Retina (tissue), 1 donor: ENCODE measurements around the gene SAP30.

ENCODE experiments used
- DNase-seq: peaks from one replicate; pipeline ENCODE4 v3.0.0-alpha.2; 2016

SAP30 gene, protein sequence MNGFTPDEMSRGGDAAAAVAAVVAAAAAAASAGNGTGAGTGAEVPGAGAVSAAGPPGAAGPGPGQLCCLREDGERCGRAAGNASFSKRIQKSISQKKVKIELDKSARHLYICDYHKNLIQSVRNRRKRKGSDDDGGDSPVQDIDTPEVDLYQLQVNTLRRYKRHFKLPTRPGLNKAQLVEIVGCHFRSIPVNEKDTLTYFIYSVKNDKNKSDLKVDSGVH

DNA sequence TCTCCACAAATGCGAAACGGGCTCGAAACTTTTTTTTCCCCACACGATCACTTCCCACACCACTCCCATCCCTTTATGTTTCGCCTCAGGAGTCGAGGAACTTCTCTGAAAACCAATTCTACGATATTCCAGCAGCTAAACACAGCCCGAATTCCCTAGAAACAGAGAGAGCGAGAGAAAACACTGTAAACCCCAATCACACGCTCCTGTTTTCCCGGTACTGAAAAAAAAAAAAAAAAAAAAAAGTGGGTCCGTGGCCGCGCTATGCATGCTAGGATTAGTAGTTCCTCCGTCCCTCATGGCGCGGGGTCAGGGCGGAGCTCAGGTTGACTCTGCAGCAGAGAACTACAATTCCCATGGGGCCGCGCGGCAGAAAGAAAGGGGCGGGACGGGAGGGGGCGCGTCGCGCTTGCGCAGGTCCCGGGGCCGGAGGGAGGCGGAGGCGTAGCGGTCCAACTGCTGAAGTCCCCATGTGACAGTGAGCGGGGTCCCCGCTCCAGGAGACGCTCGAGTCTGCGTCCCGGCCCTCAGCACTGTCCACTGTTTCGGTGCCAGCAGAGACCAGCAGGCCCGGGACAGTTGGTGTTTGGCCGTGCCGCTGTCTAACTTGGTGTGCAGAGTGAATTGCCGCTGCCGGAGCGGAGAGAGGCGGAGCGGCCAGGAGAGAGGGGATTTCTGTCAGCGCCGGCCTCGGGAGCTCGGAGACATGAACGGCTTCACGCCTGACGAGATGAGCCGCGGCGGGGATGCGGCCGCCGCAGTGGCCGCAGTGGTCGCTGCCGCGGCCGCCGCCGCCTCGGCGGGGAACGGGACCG is at the start of gene SAP30:
Gene SAP30 (plus strand): TSS at position 478 of the 815 bp plus-strand sequence. CDS start 229 bp downstream, at position 707.
- peak; percentile 98 for DNase-seq

DNA sequence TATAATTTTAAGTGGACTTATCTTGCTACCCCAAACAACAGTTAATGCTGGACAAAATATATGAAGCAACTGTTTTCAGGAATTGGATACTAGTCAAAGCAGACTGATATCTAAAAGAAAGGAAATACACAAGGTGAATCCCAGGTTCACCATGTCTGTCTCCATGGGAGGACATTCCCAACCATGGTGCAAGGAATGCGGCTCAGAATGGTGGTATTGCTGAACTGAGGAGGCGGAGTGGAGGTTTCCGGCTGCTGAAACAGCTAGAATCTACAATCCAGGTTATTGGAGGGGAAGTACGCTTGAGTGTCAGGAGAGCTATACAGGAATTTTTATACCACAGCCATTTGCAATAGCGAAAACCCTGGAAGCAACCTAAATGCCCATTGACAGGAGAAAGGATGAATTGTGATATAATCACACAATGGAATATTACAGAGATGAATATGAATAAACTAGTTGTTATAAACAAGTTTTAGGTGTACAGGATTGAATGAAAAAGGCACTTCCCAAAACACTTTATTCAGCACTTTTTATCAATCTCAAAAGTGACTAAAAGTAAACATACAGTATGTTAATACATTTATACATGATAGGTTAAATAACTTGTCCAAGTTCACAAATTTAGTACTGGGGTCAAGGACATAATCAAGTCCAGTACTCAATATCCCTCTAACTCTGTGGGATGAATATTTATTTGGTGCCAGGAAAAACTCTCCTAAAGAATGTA is 45.6 kb upstream of the SAP30 start:
- DNase-seq, result no peak

- DNase-seq, result no peak
Measured at GRCh38 chr4:173328236-173328901, 42.4 kb upstream of the SAP30 start.

DNA sequence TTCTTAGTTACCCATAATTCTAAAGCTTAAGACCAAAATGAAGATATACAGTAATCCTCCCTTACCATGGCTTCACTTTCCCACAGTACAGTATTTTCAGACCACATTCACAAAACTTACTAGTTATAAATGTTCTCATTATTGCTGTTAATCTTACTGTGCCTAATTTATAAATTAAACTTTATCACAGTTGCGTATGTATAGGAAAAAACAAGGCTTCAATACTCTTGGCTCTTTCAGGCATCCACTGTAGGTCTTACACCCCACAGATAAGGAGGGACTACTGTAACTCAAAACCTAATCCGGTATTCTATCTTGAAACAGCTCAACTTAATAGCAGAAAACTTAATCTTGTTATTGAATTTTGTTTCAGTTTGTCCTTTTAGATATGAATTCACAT is 40.2 kb upstream of the SAP30 start:
- no peak for DNase-seq

GRCh38 chr4:173332021-173332487 is 38.7 kb upstream of the SAP30 start:
- DNase-seq, result no peak

DNA sequence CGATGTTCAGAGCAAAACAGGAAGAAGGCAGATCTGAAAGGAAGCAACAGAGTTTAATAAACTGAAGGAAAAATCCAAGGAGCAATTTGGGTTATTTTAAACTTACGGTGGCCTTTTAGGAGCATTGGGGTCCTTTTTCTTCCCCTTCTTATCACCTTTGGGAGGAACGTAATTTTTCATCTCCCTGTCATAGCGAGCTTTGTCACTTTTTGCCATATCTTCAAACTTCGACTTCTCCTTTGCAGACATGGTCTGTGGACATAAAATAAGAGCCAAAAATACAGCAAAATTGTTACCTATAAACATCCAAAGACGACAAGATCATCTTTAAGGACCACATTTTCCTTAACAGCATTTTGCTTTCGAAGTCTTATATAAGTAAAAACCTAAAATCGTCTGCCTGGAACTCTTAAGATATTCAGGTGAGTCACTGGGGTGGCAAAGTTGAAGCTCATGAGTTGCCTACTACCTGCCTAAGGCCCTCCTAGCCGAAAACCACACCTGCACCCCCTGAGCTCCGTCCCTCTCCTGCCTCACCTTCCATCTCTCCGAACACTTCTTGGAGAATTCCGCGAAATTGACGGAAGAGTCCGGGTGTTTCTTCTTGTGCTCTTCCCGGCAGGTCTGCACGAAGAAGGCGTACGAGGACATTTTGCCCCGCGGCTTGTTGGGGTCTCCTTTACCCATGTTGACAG is 37.6 kb upstream of the SAP30 start:
- DNase-seq, result peak; percentile 60

GRCh38 chr4:173333658-173334084 is 37.1 kb upstream of the SAP30 start:
- DNase-seq, result no peak

DNA sequence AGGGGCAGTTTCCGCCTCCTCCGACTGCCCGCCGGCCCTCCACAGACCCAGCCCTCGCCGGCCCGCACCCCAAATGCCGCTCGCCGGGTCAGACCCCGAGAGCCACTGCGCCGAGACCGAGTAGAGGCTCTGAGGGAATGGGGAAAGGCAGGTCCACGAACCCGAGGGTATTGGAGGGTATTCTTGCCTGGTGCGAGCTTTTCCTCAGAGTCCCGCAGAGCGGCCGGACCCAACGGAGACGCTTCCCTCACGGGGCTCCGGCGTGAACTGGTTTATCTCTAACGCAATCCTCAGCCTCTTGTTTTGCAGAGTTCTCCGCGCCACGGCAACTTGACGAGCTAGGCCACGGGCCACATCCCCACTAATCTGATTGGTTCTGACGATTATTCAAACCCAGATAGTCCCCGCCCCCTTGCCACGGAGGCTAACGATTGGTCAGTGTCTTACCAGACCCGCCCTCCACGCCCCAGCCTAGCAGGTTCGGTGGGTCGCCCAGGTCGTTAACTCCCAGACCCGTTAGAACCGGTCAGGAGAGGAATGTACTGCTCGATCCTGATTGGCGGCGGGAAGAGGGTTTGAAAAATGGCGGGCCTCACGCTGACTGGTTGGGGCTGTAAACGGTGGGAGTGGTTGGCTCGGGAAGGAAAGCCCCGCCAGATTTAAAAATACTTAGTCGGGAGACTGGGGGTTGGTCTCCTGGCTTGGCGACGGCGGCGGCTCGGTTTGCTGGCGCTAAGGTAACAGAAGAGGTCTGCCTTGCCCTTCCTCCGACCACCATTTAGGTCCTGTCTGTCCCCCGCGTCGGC is 36.5 kb upstream of the SAP30 start, which contains the start of gene HMGB2:
Gene HMGB2 (minus strand): TSS at position 274 of the 806 bp plus-strand sequence. CDS start 709 bp downstream, outside the sequence.
- peak; percentile 98 for DNase-seq

- peak; percentile 92 for DNase-seq
Measured at GRCh38 chr4:173334891-173335752, 35.6 kb upstream of the SAP30 start.

DNA sequence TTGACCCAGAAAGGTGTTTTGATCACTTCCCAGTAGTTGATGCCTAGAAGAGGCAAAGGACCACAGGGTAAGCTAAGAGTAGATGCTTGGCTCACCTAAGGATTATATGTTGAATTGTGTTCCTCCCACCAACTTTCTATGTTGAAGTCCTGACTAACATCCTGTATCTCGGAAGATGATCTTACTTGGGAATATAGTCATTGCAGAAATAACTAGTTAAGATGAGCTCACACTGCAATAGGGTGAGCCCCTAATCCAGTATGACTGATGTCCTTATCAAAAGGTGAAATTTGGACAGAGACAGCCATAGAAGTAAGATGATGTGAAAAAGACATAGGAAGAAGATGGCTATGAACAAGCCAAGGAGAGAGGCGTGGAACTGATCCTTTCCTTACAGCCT is 33.3 kb upstream of the SAP30 start:
- no peak for DNase-seq

DNA sequence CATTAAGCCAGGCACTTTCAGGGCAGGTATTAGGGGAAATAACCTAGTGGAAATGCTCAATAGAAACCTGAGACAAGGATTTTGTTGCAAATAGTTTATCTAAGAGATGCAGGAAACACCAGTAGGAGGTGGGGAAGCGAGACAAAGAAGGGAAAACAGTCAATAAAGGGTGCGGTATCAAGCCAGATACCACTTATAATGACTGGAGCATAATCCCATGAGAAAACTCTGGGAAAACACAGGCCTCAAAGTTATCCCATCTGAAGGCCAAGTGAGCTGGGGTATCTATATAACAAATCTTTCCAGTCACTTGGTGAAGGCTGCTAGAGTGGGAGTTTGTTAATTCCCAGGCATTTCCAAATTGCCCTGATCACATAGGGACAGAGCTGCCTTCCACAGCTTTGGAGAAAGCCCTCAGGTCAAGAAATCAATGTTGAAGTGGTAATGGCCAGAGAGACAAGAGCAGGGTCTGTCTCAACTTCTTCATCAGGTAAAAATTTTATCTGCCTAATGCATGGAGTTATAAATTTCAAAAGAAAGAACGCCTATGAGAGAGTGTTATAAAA is 26.8 kb upstream of the SAP30 start:
- no peak for DNase-seq

- no peak for DNase-seq
Measured at GRCh38 chr4:173345648-173346047, 25.1 kb upstream of the SAP30 start.

GRCh38 chr4:173346074-173346473 is 24.7 kb upstream of the SAP30 start:
- no peak for DNase-seq

GRCh38 chr4:173347467-173347866 is 23.3 kb upstream of the SAP30 start:
- DNase-seq, result no peak

GRCh38 chr4:173357939-173358338 is 12.8 kb upstream of the SAP30 start:
- DNase-seq, result no peak

- no peak for DNase-seq
Measured at GRCh38 chr4:173360587-173361221, 10.1 kb upstream of the SAP30 start.

GRCh38 chr4:173362666-173363065 is 8.1 kb upstream of the SAP30 start:
- DNase-seq, result no peak

DNA sequence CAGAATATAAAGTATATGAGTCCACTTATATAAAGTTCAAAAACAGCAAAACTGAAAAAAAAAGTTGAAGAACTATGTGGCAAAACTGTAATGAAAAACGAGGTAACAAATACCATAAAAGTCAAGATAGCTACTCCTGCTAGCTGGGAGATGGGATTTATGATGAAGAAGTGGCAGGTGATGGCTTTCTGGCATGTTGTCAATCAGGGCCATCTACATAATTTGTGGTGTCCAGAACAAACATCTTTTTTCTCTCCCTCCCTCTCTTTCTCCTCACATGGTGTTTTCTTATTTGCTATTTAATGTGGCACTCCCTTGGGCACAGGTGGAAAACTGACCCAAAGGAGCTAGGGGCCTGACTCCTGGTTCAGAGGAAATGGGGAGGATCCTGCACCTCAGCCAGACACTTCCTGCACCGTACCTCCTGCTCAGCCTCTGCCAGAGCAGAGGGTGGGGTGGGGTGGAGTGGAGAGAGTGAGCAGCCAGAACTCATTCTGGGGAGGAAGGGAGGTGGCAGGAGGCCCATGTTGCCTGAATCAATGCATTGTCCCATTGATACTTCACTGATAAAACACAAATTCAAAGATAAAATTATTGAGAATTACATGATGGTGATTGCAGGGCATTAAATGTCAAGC is 5.3 kb upstream of the SAP30 start:
- no peak for DNase-seq

- DNase-seq, result no peak
Measured at GRCh38 chr4:173367285-173367684, 3.5 kb upstream of the SAP30 start.
